ENCODE measurements around the gene WWOX. TPM values are rescaled to one million over a fixed set of nuclear protein-coding genes. Genes with fewer than 3 reads are reported as not detected.

WWOX gene
- total and polyA plus RNA-seq, 4 donors = 5.4 to 61.5 (median 18.4) TPM

DNA sequence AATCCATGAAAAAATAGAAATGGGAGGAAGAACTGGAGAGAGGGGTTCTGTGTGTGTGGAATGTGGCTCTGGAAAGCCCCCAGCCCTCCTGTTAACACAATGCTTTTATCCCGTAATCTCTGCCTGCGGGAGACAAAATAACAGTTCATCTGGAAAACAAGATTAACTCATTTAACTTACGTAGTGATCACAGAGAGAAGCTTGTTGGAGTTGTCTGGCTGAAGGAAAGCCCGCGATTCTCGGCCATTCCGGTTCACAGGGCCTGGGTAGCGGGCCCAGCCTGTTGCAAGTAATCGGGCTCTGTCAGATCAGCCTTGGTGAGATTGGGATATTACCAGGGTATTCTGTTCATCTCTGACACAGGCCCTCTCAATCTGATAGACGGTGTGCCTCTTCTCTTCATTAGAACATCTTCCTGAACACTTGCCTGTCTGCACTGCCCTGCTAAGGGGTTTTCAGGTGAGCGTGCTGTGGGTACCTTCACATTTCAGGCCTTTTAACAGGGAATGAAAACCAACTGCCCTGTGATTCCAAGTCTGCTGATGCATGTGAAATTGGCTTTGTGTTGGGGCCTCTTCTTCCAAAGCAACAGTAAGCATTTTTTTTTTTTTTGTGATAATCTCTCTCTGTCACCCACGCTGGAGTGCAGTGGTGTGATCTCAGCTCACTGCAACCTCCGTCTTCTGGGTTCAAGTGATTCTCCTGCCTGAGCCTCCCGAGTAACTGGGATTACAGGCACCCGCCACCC, 609.9 kb downstream of the WWOX start:
- no peaks in the 10 kb centered on the region for H3K27me3 ChIP-seq (ENCODE audit: control insufficient read depth in 3 of 3, insufficient read depth in 3 of 3, low read length in 2 of 3)
- no peak overlapping the region for H3K9ac ChIP-seq (ENCODE audit: insufficient read depth in 1 of 2, low read length in 2 of 2)
- no peak overlapping the region for H3K4me3 ChIP-seq
- DNase-seq (peak; percentile 35 to 66 (median 65)), ATAC-seq (ENCODE audit: insufficient read depth, low FRiP score) (no peak)
- no peak overlapping the region for H3K27ac ChIP-seq (ENCODE audit: low read depth in 1 of 2, low read length in 1 of 2)
- H3K9me3 ChIP-seq (ENCODE audit: control insufficient read depth in 4 of 4, insufficient read depth in 3 of 4, low read length in 3 of 4) = peaks cover 0 to 5% (median under 1%) of the 10 kb centered on the region in 4 donors
- peaks cover 0 to 9% (median 0%) of the 10 kb centered on the region in 5 donors for H3K4me1 ChIP-seq (ENCODE audit: control insufficient read depth in 5 of 5, insufficient read depth in 5 of 5, low read length in 5 of 5)
- no peaks in the 10 kb centered on the region for H3K36me3 ChIP-seq (ENCODE audit: control insufficient read depth in 4 of 4, insufficient read depth in 4 of 4, low read length in 4 of 4)
- 94 to 95% methylated on average over 15 of the region's 15 CpGs for WGBS, 2 donors
- TF ChIP-seq, protein P1, sequence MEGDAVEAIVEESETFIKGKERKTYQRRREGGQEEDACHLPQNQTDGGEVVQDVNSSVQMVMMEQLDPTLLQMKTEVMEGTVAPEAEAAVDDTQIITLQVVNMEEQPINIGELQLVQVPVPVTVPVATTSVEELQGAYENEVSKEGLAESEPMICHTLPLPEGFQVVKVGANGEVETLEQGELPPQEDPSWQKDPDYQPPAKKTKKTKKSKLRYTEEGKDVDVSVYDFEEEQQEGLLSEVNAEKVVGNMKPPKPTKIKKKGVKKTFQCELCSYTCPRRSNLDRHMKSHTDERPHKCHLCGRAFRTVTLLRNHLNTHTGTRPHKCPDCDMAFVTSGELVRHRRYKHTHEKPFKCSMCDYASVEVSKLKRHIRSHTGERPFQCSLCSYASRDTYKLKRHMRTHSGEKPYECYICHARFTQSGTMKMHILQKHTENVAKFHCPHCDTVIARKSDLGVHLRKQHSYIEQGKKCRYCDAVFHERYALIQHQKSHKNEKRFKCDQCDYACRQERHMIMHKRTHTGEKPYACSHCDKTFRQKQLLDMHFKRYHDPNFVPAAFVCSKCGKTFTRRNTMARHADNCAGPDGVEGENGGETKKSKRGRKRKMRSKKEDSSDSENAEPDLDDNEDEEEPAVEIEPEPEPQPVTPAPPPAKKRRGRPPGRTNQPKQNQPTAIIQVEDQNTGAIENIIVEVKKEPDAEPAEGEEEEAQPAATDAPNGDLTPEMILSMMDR (IDR thresholded peaks at IDR 0.05; ENCODE audit: control extremely low read depth, extremely low read depth) = no peak

DNA sequence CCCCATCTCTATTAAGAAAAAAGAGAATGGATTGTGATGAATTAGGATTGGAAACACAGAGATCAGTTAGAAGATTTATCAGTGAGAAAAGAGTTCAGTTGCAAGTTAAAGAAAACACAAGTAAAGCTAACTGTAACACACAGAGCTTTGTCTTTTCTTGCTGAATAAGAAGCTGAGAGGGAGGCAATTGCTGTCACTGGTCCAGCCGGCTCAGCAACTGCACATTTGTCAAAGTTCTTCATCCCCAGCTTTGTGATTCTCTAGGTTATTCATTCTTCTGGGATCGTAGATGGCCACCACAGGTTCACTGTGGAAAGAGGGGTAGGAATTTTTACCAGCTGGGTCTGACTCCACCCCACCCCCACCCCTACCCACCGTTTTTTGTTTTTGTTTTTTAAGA, 615.7 kb downstream of the WWOX start:
- no peak for ATAC-seq (ENCODE audit: insufficient read depth, low FRiP score)
- Histone ChIP-seq H3K4me1 (ENCODE audit: control insufficient read depth in 5 of 5, insufficient read depth in 5 of 5, low read length in 5 of 5) (peaks cover 0 to 17% (median 0%) of the 10 kb centered on the region in 5 donors), H3K36me3 (ENCODE audit: control insufficient read depth in 4 of 4, insufficient read depth in 4 of 4, low read length in 4 of 4) (no peaks in the 10 kb centered on the region), H3K4me3 (no peak overlapping the region), H3K9ac (ENCODE audit: insufficient read depth in 1 of 2, low read length in 2 of 2) (no peak overlapping the region), H3K9me3 (ENCODE audit: control insufficient read depth in 4 of 4, insufficient read depth in 3 of 4, low read length in 3 of 4) (no peaks in the 10 kb centered on the region), H3K27me3 (ENCODE audit: control insufficient read depth in 3 of 3, insufficient read depth in 3 of 3, low read length in 2 of 3) (no peaks in the 10 kb centered on the region), H3K27ac (ENCODE audit: low read depth in 1 of 2, low read length in 1 of 2) (no peak overlapping the region)
- TF ChIP-seq, protein P1 (IDR thresholded peaks at IDR 0.05; ENCODE audit: control extremely low read depth, extremely low read depth) = no peak
- DNase-seq = peak in 2 of 3 donors; percentile 54 to 69
- 64 to 92% methylated on average over 3 of the region's 3 CpGs for WGBS, 2 donors

DNA sequence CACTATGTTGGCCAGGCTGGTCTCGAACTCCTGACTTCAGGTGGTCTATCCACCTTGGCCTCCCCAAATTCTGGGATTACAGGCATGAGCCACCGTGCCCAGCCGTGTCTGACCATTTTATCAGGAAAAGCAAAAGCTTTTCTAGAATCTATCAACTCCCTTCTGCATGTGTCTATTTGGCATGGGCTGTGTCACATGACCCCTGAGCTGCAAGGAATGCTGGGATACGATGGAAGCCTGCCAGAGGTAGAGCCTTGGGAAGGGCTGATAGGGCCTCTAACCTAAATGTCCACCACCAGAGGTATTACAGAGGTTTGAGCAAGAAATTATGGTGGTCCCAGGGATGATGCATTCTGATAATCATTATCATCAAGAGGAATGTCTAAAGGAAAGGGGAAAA, 616.2 kb downstream of the WWOX start:
- H3K9ac ChIP-seq (ENCODE audit: insufficient read depth in 1 of 2, low read length in 2 of 2) = no peak overlapping the region
- 94 to 95% methylated on average over 4 of the region's 4 CpGs for WGBS, 2 donors
- H3K4me1 ChIP-seq (ENCODE audit: control insufficient read depth in 5 of 5, insufficient read depth in 5 of 5, low read length in 5 of 5) = peaks cover 0 to 21% (median 0%) of the 10 kb centered on the region in 5 donors
- no peak overlapping the region for H3K4me3 ChIP-seq
- H3K27me3 ChIP-seq (ENCODE audit: control insufficient read depth in 3 of 3, insufficient read depth in 3 of 3, low read length in 2 of 3) = no peaks in the 10 kb centered on the region
- H3K9me3 ChIP-seq (ENCODE audit: control insufficient read depth in 4 of 4, insufficient read depth in 3 of 4, low read length in 3 of 4) = no peaks in the 10 kb centered on the region
- ATAC-seq (ENCODE audit: insufficient read depth, low FRiP score) = no peak
- no peak overlapping the region for H3K27ac ChIP-seq (ENCODE audit: low read depth in 1 of 2, low read length in 1 of 2)
- TF ChIP-seq, protein P1 (IDR thresholded peaks at IDR 0.05; ENCODE audit: control extremely low read depth, extremely low read depth) = no peak
- no peaks in the 10 kb centered on the region for H3K36me3 ChIP-seq (ENCODE audit: control insufficient read depth in 4 of 4, insufficient read depth in 4 of 4, low read length in 4 of 4)
- DNase-seq = no peak
